GM23338 (cell line): ENCODE measurements around the gene RYR1. TPM values are rescaled to one million over a fixed set of nuclear protein-coding genes. Genes with fewer than 3 reads are reported as not detected.

Experiments used
- ATAC-seq: fragments of 200-7000 bp; cut with Tn5 transposase; 3 replicates; pipeline ENCODE4 v1.9.1; 2020
- DNase-seq: peaks from one replicate; pipeline ENCODE4 v3.0.0-alpha.2; 2015; ENCODE audit warnings: low spot score
- H2AFZ ChIP-seq: fragments of 200-600 bp; sonication (generic); 2 replicates; pipeline ENCODE4 v1.8.0; 2016; ENCODE audit warnings: antibody characterized with exemption, mild to moderate bottlenecking, moderate library complexity
- H3F3A ChIP-seq: fragments of 200-600 bp; sonication (generic); replicated peaks from 2 replicates; pipeline ENCODE4 v1.8.0; 2017; ENCODE audit warnings: antibody characterized with exemption, mixed run types, low read depth
- H3K27ac ChIP-seq: fragments of 200-600 bp; sonication (generic); 2 replicates; pipeline ENCODE4 v1.6.1; 2016; ENCODE audit warnings: low read depth
- H3K27me3 ChIP-seq: fragments of 200-600 bp; sonication (generic); 2 replicates; pipeline ENCODE4 v1.8.0; 2016; ENCODE audit warnings: mild to moderate bottlenecking, mixed run types, moderate library complexity; ENCODE audit not compliant: insufficient read depth
- H3K36me3 ChIP-seq: fragments of 200-600 bp; sonication (generic); 2 replicates; pipeline ENCODE4 v1.8.0; 2016; ENCODE audit warnings: mild to moderate bottlenecking; ENCODE audit not compliant: insufficient read depth
- H3K4me1 ChIP-seq: fragments of 200-600 bp; sonication (generic); 2 replicates; pipeline ENCODE4 v1.8.0; 2016; ENCODE audit warnings: mild to moderate bottlenecking, moderate library complexity; ENCODE audit not compliant: insufficient read depth
- H3K4me2 ChIP-seq: fragments of 200-600 bp; sonication (generic); 2 replicates; pipeline ENCODE4 v1.7.1; 2017; ENCODE audit warnings: mixed run types
- H3K4me3 ChIP-seq: fragments of 200-600 bp; sonication (generic); 2 replicates; pipeline ENCODE4 v1.6.1; 2016; ENCODE audit warnings: mixed run types
- H3K79me2 ChIP-seq: fragments of 200-600 bp; sonication (generic); replicated peaks from 2 replicates; pipeline ENCODE4 v1.8.0; 2017; ENCODE audit warnings: mild to moderate bottlenecking; ENCODE audit not compliant: insufficient read depth
- H3K9me2 ChIP-seq: fragments of 200-600 bp; sonication (generic); 2 replicates; pipeline ENCODE4 v1.8.0; 2017; ENCODE audit not compliant: insufficient read depth
- H4K20me1 ChIP-seq: fragments of 200-600 bp; sonication (generic); replicated peaks from 2 replicates; pipeline ENCODE4 v1.8.0; 2017; ENCODE audit warnings: mild to moderate bottlenecking; ENCODE audit not compliant: insufficient read depth
- H3K27ac Mint-ChIP-seq: 2 replicates; pipeline ENCODE4 v1.8.0; 2020; ENCODE audit warnings: inconsistent platforms, mild to moderate bottlenecking, moderate library complexity, mixed read lengths
- H3K27me3 Mint-ChIP-seq: 3 replicates; pipeline ENCODE4 v1.8.0; 2022; ENCODE audit warnings: low read depth, mild to moderate bottlenecking, moderate library complexity, mixed read lengths, inconsistent platforms; ENCODE audit not compliant: insufficient read depth, poor library complexity
- H3K36me3 Mint-ChIP-seq: 3 replicates; pipeline ENCODE4 v1.8.0; 2021; ENCODE audit warnings: low read depth, mild to moderate bottlenecking, inconsistent platforms, moderate library complexity, mixed read lengths
- H3K4me1 Mint-ChIP-seq: 3 replicates; pipeline ENCODE4 v1.8.0; 2020; ENCODE audit warnings: mild to moderate bottlenecking, inconsistent platforms, mixed read lengths
- H3K4me3 Mint-ChIP-seq: 3 replicates; pipeline ENCODE4 v1.8.0; 2021; ENCODE audit warnings: moderate library complexity, mild to moderate bottlenecking, inconsistent platforms, mixed read lengths
- H3K9me3 Mint-ChIP-seq: 3 replicates; pipeline ENCODE4 v1.8.0; 2020; ENCODE audit warnings: moderate library complexity, mild to moderate bottlenecking, inconsistent platforms, mixed read lengths
- CREB1 ChIP-seq: fragments of 250-450 bp; sonication (Bioruptor Pico); IDR thresholded peaks from 2 replicates; pipeline ENCODE4 v1.5.0; 2020; ENCODE audit warnings: low read depth, mild to moderate bottlenecking, moderate library complexity
- EZH2 ChIP-seq: fragments of 200-600 bp; sonication (generic); IDR thresholded peaks from one replicate; pipeline ENCODE4 v1.8.0; 2017; ENCODE audit warnings: antibody characterized with exemption, mild to moderate bottlenecking, low read depth; ENCODE audit not compliant: unreplicated experiment
- EZH2phosphoT487 ChIP-seq: fragments of 200-600 bp; sonication (generic); IDR thresholded peaks from one replicate; pipeline ENCODE4 v1.8.1; 2018; ENCODE audit warnings: antibody characterized with exemption; ENCODE audit not compliant: unreplicated experiment
- JUNB ChIP-seq: IDR thresholded peaks from one replicate; pipeline ENCODE4 v1.6.1; 2016; ENCODE audit warnings: antibody characterized with exemption; ENCODE audit not compliant: unreplicated experiment
- NANOG ChIP-seq: IDR thresholded peaks from 2 replicates; pipeline ENCODE4 v1.6.1; 2016; ENCODE audit warnings: antibody characterized with exemption, borderline replicate concordance
- POLR2AphosphoS5 ChIP-seq: IDR thresholded peaks from 2 replicates; pipeline ENCODE4 v1.6.1; 2016; ENCODE audit warnings: antibody characterized with exemption, low read depth
- STAT1 ChIP-seq: IDR thresholded peaks from one replicate; pipeline ENCODE4 v1.6.1; 2016; ENCODE audit warnings: antibody characterized with exemption; ENCODE audit not compliant: unreplicated experiment
- ZNF114 ChIP-seq: fragments of 250-450 bp; sonication (Bioruptor Pico); IDR thresholded peaks from 2 replicates; pipeline ENCODE4 v1.5.0; 2020; ENCODE audit warnings: mild to moderate bottlenecking, moderate library complexity
- ZNF331 ChIP-seq: fragments of 250-450 bp; sonication (Bioruptor Pico); IDR thresholded peaks from 2 replicates; pipeline ENCODE4 v1.5.0; 2020; ENCODE audit warnings: low read depth, mild to moderate bottlenecking, moderate library complexity
- polyA plus RNA-seq: library from polyadenylated mRNA; unstranded; fragments of >200 nt; fragmentation: Nextera tagmentation; extraction: Ambion mirVana; gene quantifications from 2 replicates; pipeline ENCODE4 v1.2.1, GENCODE V29; 2016
- total RNA-seq: library from RNA; depleted of rRNA; stranded (reverse); fragments of >200 nt; shearing (Covaris generic); gene quantifications from 2 replicates; pipeline ENCODE4 v1.2.3, GENCODE V29; 2014
- TF ChIP-seq, protein P1 (sequence below): IDR thresholded peaks from one replicate; pipeline ENCODE4 v1.6.1; 2018; ENCODE audit warnings: antibody characterized with exemption; ENCODE audit not compliant: unreplicated experiment
- TF ChIP-seq, protein P2 (sequence below): IDR thresholded peaks from 2 replicates; pipeline ENCODE4 v1.6.1; 2016; ENCODE audit warnings: antibody characterized with exemption
- TF ChIP-seq, protein P3 (sequence below), 2 experiments: fragments of 200-600 bp in 1 of 2; sonication (generic) in 1 of 2; conservative IDR thresholded peaks; 2 replicates each; pipeline versions ENCODE4 v1.5.1 to v1.6.1; 2016 to 2017; ENCODE audit warnings: antibody characterized with exemption in 2 of 2, low read depth in 2 of 2, mild to moderate bottlenecking in 2 of 2, moderate library complexity in 1 of 2

The RYR1 gene
- total and polyA plus RNA-seq, 2 experiments from 2014 or later = 4.0 to 26.7 TPM

DNA sequence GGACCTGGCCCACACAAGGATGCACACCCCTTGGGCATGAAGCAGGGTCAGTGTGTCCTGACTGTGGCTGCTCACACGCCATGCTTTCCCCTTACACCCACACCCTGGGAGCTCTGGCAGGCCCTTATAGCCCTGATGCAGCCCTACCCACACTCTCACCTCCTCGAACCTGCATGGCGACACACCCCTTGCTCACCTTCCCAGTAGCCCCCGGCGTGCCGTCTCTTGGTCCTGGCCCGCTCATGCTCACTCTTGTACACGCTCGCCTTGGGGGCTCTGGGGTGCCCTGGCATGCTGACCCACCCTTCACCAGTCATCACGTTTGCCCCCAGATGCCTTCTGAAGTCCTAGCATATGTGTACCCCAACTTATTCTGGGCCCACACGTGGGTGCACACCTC lies 128.2 kb downstream of the RYR1 start (continued):
- TF ChIP-seq, protein P1, sequence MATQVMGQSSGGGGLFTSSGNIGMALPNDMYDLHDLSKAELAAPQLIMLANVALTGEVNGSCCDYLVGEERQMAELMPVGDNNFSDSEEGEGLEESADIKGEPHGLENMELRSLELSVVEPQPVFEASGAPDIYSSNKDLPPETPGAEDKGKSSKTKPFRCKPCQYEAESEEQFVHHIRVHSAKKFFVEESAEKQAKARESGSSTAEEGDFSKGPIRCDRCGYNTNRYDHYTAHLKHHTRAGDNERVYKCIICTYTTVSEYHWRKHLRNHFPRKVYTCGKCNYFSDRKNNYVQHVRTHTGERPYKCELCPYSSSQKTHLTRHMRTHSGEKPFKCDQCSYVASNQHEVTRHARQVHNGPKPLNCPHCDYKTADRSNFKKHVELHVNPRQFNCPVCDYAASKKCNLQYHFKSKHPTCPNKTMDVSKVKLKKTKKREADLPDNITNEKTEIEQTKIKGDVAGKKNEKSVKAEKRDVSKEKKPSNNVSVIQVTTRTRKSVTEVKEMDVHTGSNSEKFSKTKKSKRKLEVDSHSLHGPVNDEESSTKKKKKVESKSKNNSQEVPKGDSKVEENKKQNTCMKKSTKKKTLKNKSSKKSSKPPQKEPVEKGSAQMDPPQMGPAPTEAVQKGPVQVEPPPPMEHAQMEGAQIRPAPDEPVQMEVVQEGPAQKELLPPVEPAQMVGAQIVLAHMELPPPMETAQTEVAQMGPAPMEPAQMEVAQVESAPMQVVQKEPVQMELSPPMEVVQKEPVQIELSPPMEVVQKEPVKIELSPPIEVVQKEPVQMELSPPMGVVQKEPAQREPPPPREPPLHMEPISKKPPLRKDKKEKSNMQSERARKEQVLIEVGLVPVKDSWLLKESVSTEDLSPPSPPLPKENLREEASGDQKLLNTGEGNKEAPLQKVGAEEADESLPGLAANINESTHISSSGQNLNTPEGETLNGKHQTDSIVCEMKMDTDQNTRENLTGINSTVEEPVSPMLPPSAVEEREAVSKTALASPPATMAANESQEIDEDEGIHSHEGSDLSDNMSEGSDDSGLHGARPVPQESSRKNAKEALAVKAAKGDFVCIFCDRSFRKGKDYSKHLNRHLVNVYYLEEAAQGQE = no peak
- TF ChIP-seq NANOG = no peak
- TF ChIP-seq, protein P2, sequence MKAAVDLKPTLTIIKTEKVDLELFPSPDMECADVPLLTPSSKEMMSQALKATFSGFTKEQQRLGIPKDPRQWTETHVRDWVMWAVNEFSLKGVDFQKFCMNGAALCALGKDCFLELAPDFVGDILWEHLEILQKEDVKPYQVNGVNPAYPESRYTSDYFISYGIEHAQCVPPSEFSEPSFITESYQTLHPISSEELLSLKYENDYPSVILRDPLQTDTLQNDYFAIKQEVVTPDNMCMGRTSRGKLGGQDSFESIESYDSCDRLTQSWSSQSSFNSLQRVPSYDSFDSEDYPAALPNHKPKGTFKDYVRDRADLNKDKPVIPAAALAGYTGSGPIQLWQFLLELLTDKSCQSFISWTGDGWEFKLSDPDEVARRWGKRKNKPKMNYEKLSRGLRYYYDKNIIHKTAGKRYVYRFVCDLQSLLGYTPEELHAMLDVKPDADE = no peak
- TF ChIP-seq CREB1 = no peak
- TF ChIP-seq, protein P3, sequence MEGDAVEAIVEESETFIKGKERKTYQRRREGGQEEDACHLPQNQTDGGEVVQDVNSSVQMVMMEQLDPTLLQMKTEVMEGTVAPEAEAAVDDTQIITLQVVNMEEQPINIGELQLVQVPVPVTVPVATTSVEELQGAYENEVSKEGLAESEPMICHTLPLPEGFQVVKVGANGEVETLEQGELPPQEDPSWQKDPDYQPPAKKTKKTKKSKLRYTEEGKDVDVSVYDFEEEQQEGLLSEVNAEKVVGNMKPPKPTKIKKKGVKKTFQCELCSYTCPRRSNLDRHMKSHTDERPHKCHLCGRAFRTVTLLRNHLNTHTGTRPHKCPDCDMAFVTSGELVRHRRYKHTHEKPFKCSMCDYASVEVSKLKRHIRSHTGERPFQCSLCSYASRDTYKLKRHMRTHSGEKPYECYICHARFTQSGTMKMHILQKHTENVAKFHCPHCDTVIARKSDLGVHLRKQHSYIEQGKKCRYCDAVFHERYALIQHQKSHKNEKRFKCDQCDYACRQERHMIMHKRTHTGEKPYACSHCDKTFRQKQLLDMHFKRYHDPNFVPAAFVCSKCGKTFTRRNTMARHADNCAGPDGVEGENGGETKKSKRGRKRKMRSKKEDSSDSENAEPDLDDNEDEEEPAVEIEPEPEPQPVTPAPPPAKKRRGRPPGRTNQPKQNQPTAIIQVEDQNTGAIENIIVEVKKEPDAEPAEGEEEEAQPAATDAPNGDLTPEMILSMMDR (conservative IDR thresholded peaks at IDR 0.05; ENCODE audit: low read depth in 2 of 2) = no peak
- no peak for TF ChIP-seq EZH2
- no peak for TF ChIP-seq ZNF114 (CRISPR knock-in tag)
- no peak for TF ChIP-seq EZH2phosphoT487
- TF ChIP-seq ZNF331 (CRISPR knock-in tag) = no peak
- no peak for TF ChIP-seq POLR2AphosphoS5
- no peak for TF ChIP-seq STAT1
- no peak for TF ChIP-seq JUNB

DNA sequence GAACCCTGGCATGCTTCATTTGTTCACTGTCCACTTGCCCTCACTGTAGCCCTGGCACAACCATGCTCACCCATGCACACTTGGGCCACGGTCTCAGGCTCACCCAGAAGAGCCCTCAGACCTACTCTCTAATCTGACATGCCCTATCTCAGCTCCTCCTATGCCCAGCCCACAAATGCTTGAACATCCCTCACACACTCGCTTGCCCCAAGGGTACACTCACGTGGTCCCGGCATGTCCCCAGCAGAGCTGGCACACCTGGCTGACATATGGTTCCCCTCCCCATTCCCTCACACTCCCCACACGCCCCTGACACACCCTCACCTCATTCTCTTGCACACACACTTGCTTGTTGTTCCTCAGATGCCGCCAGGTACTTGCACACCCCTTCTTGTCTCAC lies 128.6 kb downstream of the RYR1 start:
- no peaks in the 10 kb centered on the region for H3K4me1 ChIP-seq
- H3K79me2 ChIP-seq = no peaks in the 10 kb centered on the region
- H3K27me3 Mint-ChIP-seq = peaks cover 16% of the 10 kb centered on the region
- no peaks in the 10 kb centered on the region; the same call in 1 of the 2 replicates for H3K36me3 ChIP-seq
- H3K27me3 ChIP-seq = peaks cover 15% of the 10 kb centered on the region; the same call in 1 of the 2 replicates
- no peaks in the 10 kb centered on the region for H3K4me1 Mint-ChIP-seq
- H3F3A ChIP-seq = peaks cover 2% of the 10 kb centered on the region; the same call in 1 of the 2 replicates
- H3K4me3 ChIP-seq = no peak overlapping the region
- H3K9me3 Mint-ChIP-seq = no peaks in the 10 kb centered on the region; the same call in 2 of the 3 replicates
- no peaks in the 10 kb centered on the region for H3K9me2 ChIP-seq
- ATAC-seq (no peak), DNase-seq (no peak)
- H2AFZ ChIP-seq = no peak overlapping the region
- H3K36me3 Mint-ChIP-seq = peaks cover 39% of the 10 kb centered on the region
- no peak overlapping the region for H3K4me2 ChIP-seq
- no peak overlapping the region for H3K27ac Mint-ChIP-seq
- H3K4me3 Mint-ChIP-seq = no peak overlapping the region; the same call in 2 of the 3 replicates
- no peaks in the 10 kb centered on the region; the same call in 1 of the 2 replicates for H4K20me1 ChIP-seq
- no peak overlapping the region for H3K27ac ChIP-seq
- TF ChIP-seq EZH2phosphoT487 (no peak), JUNB (no peak), EZH2 (no peak), CREB1 (no peak), ZNF331 (CRISPR knock-in tag) (no peak), NANOG (no peak)
- TF ChIP-seq, protein P2 = no peak
- TF ChIP-seq, protein P1 = no peak
